Measurements from ENCODE around the gene FAM227B.
A peak's percentile ranks its signal among the peaks of the same experiment; 100 is the strongest.

The FAM227B gene

GRCh38 chr15:49538520-49538919 is 82.1 kb downstream of the FAM227B start:
- TF ChIP-seq TAF1 (IDR thresholded peaks at IDR 0.05; ENCODE audit: low read depth) (no peak), CEBPB (IDR thresholded peaks at IDR 0.05) (no peak)

GRCh38 chr15:49530092-49530491 is 90.5 kb downstream of the FAM227B start:
- no peak for TF ChIP-seq YY1 (IDR thresholded peaks at IDR 0.05; ENCODE audit: low read depth)
- TF ChIP-seq CREB1 (IDR thresholded peaks at IDR 0.05; ENCODE audit: low read depth) = no peak

- TF ChIP-seq RAD21 (IDR thresholded peaks at IDR 0.05; ENCODE audit: low read depth) = no peak
- no peak for TF ChIP-seq REST (IDR thresholded peaks at IDR 0.05; ENCODE audit: low read depth)
- TF ChIP-seq YY1 (IDR thresholded peaks at IDR 0.05; ENCODE audit: low read depth) = no peak
Observed at GRCh38 chr15:49528289-49528688, 92.3 kb downstream of the FAM227B start.

- 0 out of 2 replicates have a peak, but pooled peaks have one; percentile 14 for TF ChIP-seq RAD21 (IDR thresholded peaks at IDR 0.05; ENCODE audit: low read depth)
- TF ChIP-seq FOXM1 (IDR thresholded peaks at IDR 0.05; ENCODE audit: borderline replicate concordance, low read depth) = no peak
Observed at GRCh38 chr15:49521802-49522201, 98.8 kb downstream of the FAM227B start.

- TF ChIP-seq USF1 (IDR thresholded peaks at IDR 0.05) (no peak), CEBPB (IDR thresholded peaks at IDR 0.05) (no peak), TEAD4 (IDR thresholded peaks at IDR 0.05) (no peak), TAF1 (IDR thresholded peaks at IDR 0.05; ENCODE audit: low read depth) (no peak), EGR1 (IDR thresholded peaks at IDR 0.05) (no peak), NFIC (IDR thresholded peaks at IDR 0.05) (no peak), FOXM1 (IDR thresholded peaks at IDR 0.05; ENCODE audit: borderline replicate concordance, low read depth) (no peak), ZBTB7A (IDR thresholded peaks at IDR 0.05; ENCODE audit: low read depth) (no peak), TCF12 (IDR thresholded peaks at IDR 0.05; ENCODE audit: low read depth) (no peak), YY1 (IDR thresholded peaks at IDR 0.05; ENCODE audit: low read depth) (no peak), CREB1 (IDR thresholded peaks at IDR 0.05; ENCODE audit: low read depth) (no peak), EP300 (IDR thresholded peaks at IDR 0.05; ENCODE audit: borderline replicate concordance) (no peak), MAX (IDR thresholded peaks at IDR 0.05) (no peak)
Observed at GRCh38 chr15:49507261-49507660, 113.4 kb downstream of the FAM227B start.

GRCh38 chr15:49506341-49506740 is 114.3 kb downstream of the FAM227B start:
- no peak for TF ChIP-seq EGR1 (IDR thresholded peaks at IDR 0.05)
- TF ChIP-seq TEAD4 (IDR thresholded peaks at IDR 0.05) = no peak
- TF ChIP-seq CEBPB (IDR thresholded peaks at IDR 0.05) = no peak
- TF ChIP-seq NFIC (IDR thresholded peaks at IDR 0.05) = no peak
- TF ChIP-seq TCF12 (IDR thresholded peaks at IDR 0.05; ENCODE audit: low read depth) = no peak
- TF ChIP-seq EP300 (IDR thresholded peaks at IDR 0.05; ENCODE audit: borderline replicate concordance) = no peak
- no peak for TF ChIP-seq YY1 (IDR thresholded peaks at IDR 0.05; ENCODE audit: low read depth)
- TF ChIP-seq MAX (IDR thresholded peaks at IDR 0.05) = no peak
- TF ChIP-seq CREB1 (IDR thresholded peaks at IDR 0.05; ENCODE audit: low read depth) = no peak
- TF ChIP-seq RAD21 (IDR thresholded peaks at IDR 0.05; ENCODE audit: low read depth) = no peak
- no peak for TF ChIP-seq ZBTB7A (IDR thresholded peaks at IDR 0.05; ENCODE audit: low read depth)
- no peak for TF ChIP-seq TAF1 (IDR thresholded peaks at IDR 0.05; ENCODE audit: low read depth)
- TF ChIP-seq REST (IDR thresholded peaks at IDR 0.05; ENCODE audit: low read depth) = no peak

- TF ChIP-seq MAX (IDR thresholded peaks at IDR 0.05) (no peak), FOXM1 (IDR thresholded peaks at IDR 0.05; ENCODE audit: borderline replicate concordance, low read depth) (no peak), NFIC (IDR thresholded peaks at IDR 0.05) (no peak), RAD21 (IDR thresholded peaks at IDR 0.05; ENCODE audit: low read depth) (no peak), REST (IDR thresholded peaks at IDR 0.05; ENCODE audit: low read depth) (no peak), YY1 (IDR thresholded peaks at IDR 0.05; ENCODE audit: low read depth) (no peak), TAF1 (IDR thresholded peaks at IDR 0.05; ENCODE audit: low read depth) (no peak), TCF12 (IDR thresholded peaks at IDR 0.05; ENCODE audit: low read depth) (no peak), ZBTB7A (IDR thresholded peaks at IDR 0.05; ENCODE audit: low read depth) (no peak)
Observed at GRCh38 chr15:49501586-49501985, 119.0 kb downstream of the FAM227B start.
